CD4-positive, alpha-beta T cell treated with Interferon alpha-2 for 1 hour (primary cell): ENCODE results near the gene PTDSS2.

Experiments
- DNase-seq, 2 donors: peaks; one replicate each; pipeline ENCODE4 v3.0.0-alpha.2; 2020 to 2022

PTDSS2 gene

GRCh38 chr11:533586-534395, 83.7 kb downstream of the PTDSS2 start:
- no peak for DNase-seq

- peak in 1 of 2 donors; percentile 30 for DNase-seq
Observed at GRCh38 chr11:534396-535209, 84.5 kb downstream of the PTDSS2 start.

GRCh38 chr11:535210-535518, 85.1 kb downstream of the PTDSS2 start:
- no peak for DNase-seq

- peak; percentile 94 to 97 for DNase-seq
Observed at GRCh38 chr11:535519-536454, 85.7 kb downstream of the PTDSS2 start, which contains the start of gene HRAS. HRAS (minus strand) TSS chr11:535576.

- peak; percentile 94 to 96 for DNase-seq
Observed at GRCh38 chr11:536841-537621, 87.0 kb downstream of the PTDSS2 start, which contains the start of gene LRRC56. LRRC56 (plus strand) TSS chr11:537527; CDS start chr11:540685, 3,158 bp downstream.

- no peak for DNase-seq
Observed at GRCh38 chr11:537622-538430, 87.7 kb downstream of the PTDSS2 start.

GRCh38 chr11:538431-539051, 88.5 kb downstream of the PTDSS2 start:
- DNase-seq = no peak

- DNase-seq = no peak
Observed at GRCh38 chr11:539971-540481, 89.9 kb downstream of the PTDSS2 start.
